Measurements from ENCODE around the gene BTK.

The BTK gene

GRCh38 chrX:101362116-101362515 lies 23.9 kb downstream of the BTK start:
- no peak for TF ChIP-seq CTCF (IDR thresholded peaks at IDR 0.05)
- no peak for TF ChIP-seq ZFX (IDR thresholded peaks at IDR 0.05; ENCODE audit: borderline replicate concordance)
- no peak overlapping the region for H3K27ac ChIP-seq

DNA sequence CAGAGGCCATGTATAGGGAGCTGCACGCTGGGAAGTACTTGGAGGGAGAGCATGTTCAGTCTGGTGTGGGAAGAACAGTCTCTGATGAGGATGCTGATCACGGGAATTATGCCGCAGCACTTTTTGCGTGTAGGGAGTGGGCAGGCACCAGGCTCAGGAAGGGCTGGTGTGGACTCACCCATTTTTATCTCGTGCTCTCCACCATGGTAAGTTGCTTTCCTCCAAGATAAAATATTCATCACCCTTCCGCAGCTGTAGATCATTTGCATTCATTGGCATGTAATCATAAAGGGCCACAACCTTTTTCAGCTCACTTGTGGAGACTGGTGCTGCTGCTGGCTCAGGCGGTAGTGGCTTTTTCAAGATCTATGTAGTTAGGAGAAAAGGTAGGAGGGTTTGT lies 25.6 kb downstream of the BTK start:
- H3K27ac ChIP-seq, result no peak overlapping the region

GRCh38 chrX:101359966-101360365 lies 26.0 kb downstream of the BTK start:
- no peak for TF ChIP-seq CTCF (IDR thresholded peaks at IDR 0.05)
- TF ChIP-seq ZFX (IDR thresholded peaks at IDR 0.05; ENCODE audit: borderline replicate concordance), result no peak
- no peak overlapping the region for H3K27ac ChIP-seq

More for the DNA sequence above, 25.6 kb downstream of the BTK start:
- TF ChIP-seq CTCF (IDR thresholded peaks at IDR 0.05), result no peak
- TF ChIP-seq ZFX (IDR thresholded peaks at IDR 0.05; ENCODE audit: borderline replicate concordance), result no peak

- peak; percentile 30 for TF ChIP-seq CTCF (IDR thresholded peaks at IDR 0.05)
- TF ChIP-seq ZFX (IDR thresholded peaks at IDR 0.05; ENCODE audit: borderline replicate concordance), result no peak
Observed at GRCh38 chrX:101357166-101357795, 28.7 kb downstream of the BTK start.

DNA sequence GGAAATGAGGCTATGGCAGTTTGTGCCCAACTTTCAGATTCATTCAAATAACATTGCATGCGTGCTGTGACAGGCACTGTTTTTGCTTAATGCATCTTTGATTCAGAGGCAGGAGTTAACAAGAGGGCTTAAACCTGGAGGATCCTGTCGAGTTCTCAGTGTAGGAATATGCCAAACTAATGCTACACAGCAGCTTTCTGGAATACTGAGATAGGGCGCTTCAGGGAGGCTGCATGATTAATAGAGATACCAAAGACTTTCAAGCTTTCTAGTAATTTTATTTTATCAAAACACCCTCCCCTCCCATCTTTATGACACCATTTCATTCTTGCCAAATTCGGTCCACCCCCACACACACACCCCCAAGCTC lies 36.8 kb downstream of the BTK start:
- peak overlapping the region; percentile 78 for H3K27ac ChIP-seq
- TF ChIP-seq CTCF (IDR thresholded peaks at IDR 0.05), result no peak
- TF ChIP-seq ZFX (IDR thresholded peaks at IDR 0.05; ENCODE audit: borderline replicate concordance), result no peak

More at GRCh38 chrX:101357166-101357795, 28.7 kb downstream of the BTK start:
- no peak overlapping the region for H3K27ac ChIP-seq

DNA sequence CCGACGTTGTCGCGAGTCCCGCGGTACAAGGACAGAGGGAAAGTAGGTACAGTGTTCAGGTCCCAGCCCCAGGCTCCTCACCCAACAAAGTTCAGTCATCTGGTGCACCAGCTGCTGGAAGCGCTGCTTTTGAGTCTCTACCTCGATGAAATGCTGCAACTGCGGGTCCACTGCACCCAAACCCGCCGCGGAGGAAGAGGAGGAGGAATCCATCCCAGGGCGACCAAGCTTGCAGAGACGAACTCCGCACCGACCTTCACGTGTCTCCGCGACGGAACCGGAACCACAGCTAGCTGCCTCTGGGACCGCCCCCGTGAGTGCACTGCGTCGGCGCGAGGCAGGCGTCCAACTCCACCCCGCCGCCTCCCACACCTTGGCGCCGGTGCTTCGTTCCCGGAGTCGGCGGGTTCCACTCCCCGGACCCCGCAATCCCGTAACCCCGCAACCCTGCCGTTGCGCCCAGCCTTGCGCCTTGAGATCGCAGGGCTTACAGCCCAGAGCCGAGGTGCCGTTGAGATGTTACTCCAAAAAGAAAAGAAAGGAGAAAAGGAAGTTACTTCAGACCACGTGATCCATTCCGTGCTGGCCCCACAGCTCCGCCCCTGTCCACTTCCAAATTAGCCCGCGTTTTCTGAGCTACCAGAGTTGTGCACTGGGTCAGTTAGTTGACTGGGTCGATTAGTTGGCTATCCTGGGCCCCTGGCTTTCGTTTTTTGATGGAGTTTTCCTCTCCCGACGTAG lies 37.4 kb downstream of the BTK start, which contains the start of gene TIMM8A:
Gene TIMM8A (minus strand): TSS at position 291 of the 741 bp plus-strand sequence. CDS start 78 bp downstream, at position 213.
- peak within 1 kb of the TSS; percentile 78 for H3K27ac ChIP-seq
- no peak for TF ChIP-seq ZFX (IDR thresholded peaks at IDR 0.05; ENCODE audit: borderline replicate concordance)

DNA sequence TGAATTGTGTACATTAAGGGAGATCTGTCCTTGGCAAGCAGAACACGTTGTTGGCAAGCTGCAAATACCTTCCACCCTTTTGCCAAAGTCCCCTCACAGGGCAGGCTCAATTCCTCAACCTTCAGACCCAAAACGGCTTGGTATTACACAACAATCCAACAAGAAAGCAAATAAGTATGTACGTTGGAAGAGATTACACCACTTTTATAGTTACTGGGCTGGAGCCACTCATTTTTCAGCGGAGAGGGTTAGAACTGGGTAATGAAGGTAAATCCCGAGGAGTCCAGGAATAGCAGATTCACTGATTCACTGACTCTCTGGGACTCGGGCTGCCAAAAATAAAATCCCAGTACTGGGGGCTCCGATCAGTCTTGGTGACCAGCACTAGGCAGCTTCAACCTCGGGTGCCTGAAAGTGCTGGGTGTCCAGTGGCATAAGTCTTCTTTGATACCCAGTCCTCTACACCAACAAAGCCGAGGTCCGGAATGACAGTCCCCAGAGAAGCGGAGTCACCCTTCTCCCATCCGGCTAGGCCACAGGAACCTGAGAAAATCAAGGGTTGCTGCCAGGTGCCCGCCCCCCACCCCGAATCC lies 38.0 kb downstream of the BTK start:
- H3K27ac ChIP-seq, result peak overlapping the region; percentile 78
- TF ChIP-seq CTCF (IDR thresholded peaks at IDR 0.05), result no peak
- no peak for TF ChIP-seq ZFX (IDR thresholded peaks at IDR 0.05; ENCODE audit: borderline replicate concordance)
